Endodermal cell (in vitro differentiated cells): Measurements from ENCODE around the gene DENND4B. TPM values are rescaled to one million over a fixed set of nuclear protein-coding genes. Genes with fewer than 3 reads are reported as not detected.

Source experiments
- DNase-seq: peaks from one replicate; pipeline ENCODE4 v3.0.0-alpha.2; 2017
- H3K27ac ChIP-seq: 2 replicates; pipeline ENCODE4 v1.5.1; 2013; ENCODE audit warnings: mild to moderate bottlenecking, low read depth, low read length, moderate library complexity
- H3K27me3 ChIP-seq: 2 replicates; pipeline ENCODE4 v1.6.1; 2013; ENCODE audit warnings: mild to moderate bottlenecking, low read length, moderate library complexity; ENCODE audit not compliant: insufficient read depth, control insufficient read depth, poor library complexity, severe bottlenecking
- H3K36me3 ChIP-seq: 2 replicates; pipeline ENCODE4 v1.7.0; 2013; ENCODE audit warnings: mild to moderate bottlenecking, low read length, moderate library complexity; ENCODE audit not compliant: control insufficient read depth, insufficient read depth
- H3K4me1 ChIP-seq: one replicate; pipeline ENCODE4 v1.7.0; 2013; ENCODE audit warnings: low read length; ENCODE audit not compliant: control insufficient read depth, insufficient read depth
- H3K4me3 ChIP-seq: 2 replicates; pipeline ENCODE4 v1.5.1; 2013; ENCODE audit warnings: mild to moderate bottlenecking, low read length, moderate library complexity
- H3K9ac ChIP-seq: 2 replicates; pipeline ENCODE4 v1.6.1; 2013; ENCODE audit warnings: mild to moderate bottlenecking, low read length, moderate library complexity; ENCODE audit not compliant: poor library complexity, severe bottlenecking; ENCODE audit errors: extremely low read depth
- H3K9me3 ChIP-seq: 2 replicates; pipeline ENCODE4 v1.6.1; 2013; ENCODE audit warnings: mild to moderate bottlenecking, low read length, moderate library complexity; ENCODE audit not compliant: control insufficient read depth
- H3K27ac Mint-ChIP-seq: 2 replicates; pipeline ENCODE4 v1.8.0; 2020; ENCODE audit warnings: mixed read lengths
- H3K27me3 Mint-ChIP-seq: 2 replicates; pipeline ENCODE4 v1.8.0; 2021; ENCODE audit warnings: mild to moderate bottlenecking, mixed read lengths; ENCODE audit not compliant: insufficient read depth
- H3K36me3 Mint-ChIP-seq: 2 replicates; pipeline ENCODE4 v1.8.0; 2020; ENCODE audit warnings: low read depth, mixed read lengths
- H3K4me1 Mint-ChIP-seq: 2 replicates; pipeline ENCODE4 v1.8.0; 2020; ENCODE audit warnings: mixed read lengths
- H3K4me3 Mint-ChIP-seq: 2 replicates; pipeline ENCODE4 v1.8.0; 2020; ENCODE audit warnings: mild to moderate bottlenecking, moderate library complexity, mixed read lengths
- H3K9me3 Mint-ChIP-seq: 2 replicates; pipeline ENCODE4 v1.8.0; 2020; ENCODE audit warnings: mild to moderate bottlenecking, mixed read lengths
- WGBS, 2 experiments: methylation state at CpG; one replicate each; pipeline versions ENCODE4 v1.1.5 to v1.1.7; 2013; ENCODE audit warnings: missing lambda C conversion rate in 2 of 2, mixed read lengths in 1 of 2; ENCODE audit not compliant: insufficient coverage in 1 of 2, insufficient read length in 1 of 2; 5-methylcytosine and 5-hydroxymethylcytosine counted together
- total RNA-seq, 2 donors: library from RNA; stranded (reverse); fragmentation: NEBNext Ultra II Directional in 1 of 2; extraction: Animal tissue kit (Norgen Biotek cat#: 25700) in 1 of 2; gene quantifications; 2 replicates in 1 of 2; 3 replicates in 1 of 2; pipeline ENCODE4 v1.2.1, GENCODE V29; 2021
- TF ChIP-seq, protein P1 (sequence below): fragments of 200-600 bp; sonication (generic); conservative IDR thresholded peaks from 2 replicates; pipeline ENCODE4 v1.5.0; 2021; ENCODE audit warnings: antibody characterized with exemption, mild to moderate bottlenecking

DENND4B gene
- total RNA-seq, 2 donors from 2014 or later: 89.5 to 115 TPM

DNA sequence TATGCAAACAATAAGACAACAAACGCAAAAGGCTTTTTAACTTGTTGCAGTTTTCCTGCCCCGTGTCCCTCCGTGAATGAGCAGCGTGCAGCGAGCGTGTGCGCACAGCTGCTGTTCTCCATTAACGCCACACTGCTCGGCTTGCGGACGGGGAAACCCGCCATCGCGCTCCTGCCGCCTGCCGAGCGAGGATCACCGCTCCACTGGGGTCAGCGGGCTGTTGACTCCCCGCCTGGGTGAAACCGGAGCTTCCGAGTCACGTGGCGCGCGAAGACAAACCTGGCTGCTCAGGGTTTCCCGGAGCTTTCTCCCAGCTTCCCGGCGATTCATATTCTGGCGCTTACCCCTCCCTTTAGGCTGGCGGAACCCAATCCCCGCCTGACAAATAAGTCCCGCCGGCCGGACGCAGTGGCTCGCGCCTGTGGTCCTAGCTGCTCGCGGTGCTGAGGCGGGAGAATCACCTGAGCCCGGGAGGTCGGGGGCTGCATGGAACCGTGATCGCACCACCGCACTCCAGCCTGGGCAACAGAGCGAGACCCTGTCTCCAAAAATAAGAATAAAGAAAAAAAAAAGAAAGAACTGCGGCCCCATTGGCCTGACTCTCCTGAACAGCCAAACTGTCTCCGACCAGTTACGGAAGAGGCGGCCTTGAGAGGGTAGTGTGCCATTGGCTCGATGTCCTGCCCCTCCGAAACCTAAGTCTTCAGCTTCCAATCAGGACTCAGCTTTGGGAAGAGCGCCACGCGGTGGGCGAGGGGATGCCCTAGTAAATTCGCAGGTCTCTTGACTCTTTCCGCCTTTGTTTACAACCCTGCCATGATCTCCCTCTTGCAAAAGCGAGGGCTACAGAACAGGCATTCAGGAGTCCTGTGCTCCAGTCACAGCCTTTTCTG lies 20.8 kb upstream of the DENND4B start, which contains the start of gene CREB3L4:
Gene CREB3L4, plus strand, starts transcription at position 796 of the 893 bp plus-strand sequence. CDS start 624 bp downstream, outside the sequence.
- Histone ChIP-seq H3K27ac (peak within 1 kb of the TSS; percentile 97), H3K4me1 (no peaks in the 10 kb centered on the region), H3K9me3 (no peaks in the 10 kb centered on the region), H3K4me3 (peak within 1 kb of the TSS; percentile 97), H3K36me3 (no peaks in the 10 kb centered on the region), H3K9ac (peak within 1 kb of the TSS; percentile 76), H3K27me3 (no peaks in the 10 kb centered on the region)
- peaks cover 28% of the 10 kb centered on the region for H3K4me1 Mint-ChIP-seq
- H3K27ac Mint-ChIP-seq: peak within 1 kb of the TSS; percentile 96
- H3K4me3 Mint-ChIP-seq: peak within 1 kb of the TSS; percentile 89
- TF ChIP-seq, protein P1, sequence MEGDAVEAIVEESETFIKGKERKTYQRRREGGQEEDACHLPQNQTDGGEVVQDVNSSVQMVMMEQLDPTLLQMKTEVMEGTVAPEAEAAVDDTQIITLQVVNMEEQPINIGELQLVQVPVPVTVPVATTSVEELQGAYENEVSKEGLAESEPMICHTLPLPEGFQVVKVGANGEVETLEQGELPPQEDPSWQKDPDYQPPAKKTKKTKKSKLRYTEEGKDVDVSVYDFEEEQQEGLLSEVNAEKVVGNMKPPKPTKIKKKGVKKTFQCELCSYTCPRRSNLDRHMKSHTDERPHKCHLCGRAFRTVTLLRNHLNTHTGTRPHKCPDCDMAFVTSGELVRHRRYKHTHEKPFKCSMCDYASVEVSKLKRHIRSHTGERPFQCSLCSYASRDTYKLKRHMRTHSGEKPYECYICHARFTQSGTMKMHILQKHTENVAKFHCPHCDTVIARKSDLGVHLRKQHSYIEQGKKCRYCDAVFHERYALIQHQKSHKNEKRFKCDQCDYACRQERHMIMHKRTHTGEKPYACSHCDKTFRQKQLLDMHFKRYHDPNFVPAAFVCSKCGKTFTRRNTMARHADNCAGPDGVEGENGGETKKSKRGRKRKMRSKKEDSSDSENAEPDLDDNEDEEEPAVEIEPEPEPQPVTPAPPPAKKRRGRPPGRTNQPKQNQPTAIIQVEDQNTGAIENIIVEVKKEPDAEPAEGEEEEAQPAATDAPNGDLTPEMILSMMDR: peak; percentile 63
- no peaks in the 10 kb centered on the region for H3K27me3 Mint-ChIP-seq
- peak; percentile 97 for DNase-seq
- peaks cover 6% of the 10 kb centered on the region for H3K36me3 Mint-ChIP-seq
- 0 to 2% methylated on average over 53 to 60 of the region's 60 CpGs for WGBS, 2 experiments
- H3K9me3 Mint-ChIP-seq: no peaks in the 10 kb centered on the region

DNA sequence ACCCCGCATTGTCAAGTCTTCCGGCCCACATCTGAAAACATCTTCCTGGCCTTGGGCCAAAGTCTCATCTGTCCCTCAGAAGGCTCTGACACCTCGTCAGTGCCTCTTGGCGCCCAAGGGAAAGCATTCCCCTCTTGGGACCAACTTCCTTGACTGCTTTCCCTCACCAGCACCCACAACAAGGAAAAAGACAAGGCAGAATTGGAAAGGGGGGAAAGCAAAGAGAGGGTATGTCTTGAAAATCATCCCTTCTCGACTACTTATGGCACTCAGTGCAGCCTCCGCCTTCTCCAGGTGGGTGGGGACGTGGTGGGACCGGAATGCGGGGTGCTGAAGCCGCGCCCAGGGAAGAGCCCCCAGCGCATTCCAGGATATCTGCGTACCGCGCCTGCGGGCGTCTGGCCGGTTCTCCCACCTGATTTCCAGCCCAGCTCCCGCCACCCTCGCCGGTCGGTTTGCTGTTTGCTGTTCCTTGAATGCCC lies 17.4 kb upstream of the DENND4B start:
- Mint-ChIP-seq H3K9me3 (no peaks in the 10 kb centered on the region), H3K27me3 (no peaks in the 10 kb centered on the region), H3K36me3 (peaks cover 27% of the 10 kb centered on the region), H3K4me1 (peaks cover 40% of the 10 kb centered on the region), H3K27ac (peak overlapping the region; percentile 99), H3K4me3 (peak overlapping the region; percentile 89)
- H3K27ac ChIP-seq: peak overlapping the region; percentile 96
- peaks cover 19% of the 10 kb centered on the region for H3K36me3 ChIP-seq
- TF ChIP-seq, protein P1: no peak
- peak overlapping the region; percentile 99 for H3K9ac ChIP-seq
- 0% methylated on average over 6 to 22 of the region's 22 CpGs for WGBS, 2 experiments
- no peaks in the 10 kb centered on the region for H3K9me3 ChIP-seq
- H3K4me1 ChIP-seq: no peaks in the 10 kb centered on the region
- peak; percentile 91 for DNase-seq
- H3K27me3 ChIP-seq: no peaks in the 10 kb centered on the region
- peak overlapping the region; percentile 99 for H3K4me3 ChIP-seq

DNA sequence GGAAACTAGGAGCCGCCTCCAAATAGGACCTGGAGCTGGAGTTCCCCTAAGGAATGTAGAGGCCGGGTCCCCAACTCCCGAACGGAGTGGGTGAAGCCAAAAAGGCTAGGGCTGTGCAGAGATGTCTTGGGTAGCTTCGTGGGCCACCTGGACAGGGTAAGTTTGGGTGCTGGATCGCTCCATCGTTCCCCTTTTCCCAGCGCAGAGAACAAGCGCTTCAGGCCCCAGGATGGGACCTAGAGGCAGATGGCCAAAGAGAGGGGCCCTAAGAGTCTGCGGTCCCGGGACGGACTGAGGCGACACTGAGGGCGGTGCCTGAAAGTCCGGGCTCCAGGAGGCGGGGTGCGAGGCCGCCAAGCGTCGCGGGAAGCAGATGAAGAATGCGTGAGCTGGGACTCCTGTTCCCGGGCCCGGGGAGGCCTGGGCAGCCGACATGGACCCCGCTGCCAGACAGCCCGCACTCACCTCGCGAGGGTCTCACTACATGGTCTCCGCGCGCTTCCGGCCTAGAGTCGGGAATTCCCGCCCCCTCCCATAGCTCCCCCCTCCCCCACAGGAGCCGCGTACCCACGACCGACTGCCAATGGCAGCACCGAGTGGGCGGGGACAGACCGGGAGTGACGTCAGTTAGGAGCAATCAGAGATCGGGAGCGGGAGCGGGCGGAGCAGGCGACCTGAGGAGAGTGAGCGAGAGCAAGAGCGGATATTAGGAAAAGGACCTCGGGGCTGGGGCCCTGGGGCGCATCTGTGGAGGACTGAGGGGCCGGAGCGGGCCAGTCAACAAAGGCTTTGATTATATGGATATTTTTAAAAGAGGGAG lies 16.7 kb upstream of the DENND4B start, which contains the start of gene SLC39A1:
Gene SLC39A1, minus strand, starts transcription at position 508 of the 820 bp plus-strand sequence. CDS start 822 bp downstream, outside the sequence.
- H3K36me3 Mint-ChIP-seq: peaks cover 27% of the 10 kb centered on the region
- Histone ChIP-seq H3K9ac (peak within 1 kb of the TSS; percentile 99), H3K4me1 (no peaks in the 10 kb centered on the region), H3K27ac (peak within 1 kb of the TSS; percentile 96), H3K9me3 (no peaks in the 10 kb centered on the region), H3K27me3 (no peaks in the 10 kb centered on the region), H3K4me3 (peak within 1 kb of the TSS; percentile 99), H3K36me3 (peaks cover 19% of the 10 kb centered on the region)
- H3K4me3 Mint-ChIP-seq: peak within 1 kb of the TSS; percentile 89
- H3K27me3 Mint-ChIP-seq: no peaks in the 10 kb centered on the region
- DNase-seq: peak; percentile 100
- 0% methylated on average over 29 to 54 of the region's 54 CpGs for WGBS, 2 experiments
- H3K9me3 Mint-ChIP-seq: no peaks in the 10 kb centered on the region
- peak within 1 kb of the TSS; percentile 99 for H3K27ac Mint-ChIP-seq
- H3K4me1 Mint-ChIP-seq: peaks cover 39% of the 10 kb centered on the region
- TF ChIP-seq, protein P1: no peak
